GM12875 (cell line): Measurements from ENCODE around the gene L1CAM.

ENCODE experiments used
- H3K4me3 ChIP-seq: one replicate; pipeline ENCODE4 v1.5.1; 2011; ENCODE audit warnings: low read depth, low read length, control low read depth
- TF ChIP-seq, protein P1 (sequence below): IDR thresholded peaks from 2 replicates; pipeline ENCODE4 v1.5.1; 2011; ENCODE audit warnings: low read depth, mild to moderate bottlenecking, control low read depth, inconsistent platforms, low read length, moderate library complexity, borderline replicate concordance; ENCODE audit not compliant: insufficient read depth

Gene L1CAM

DNA sequence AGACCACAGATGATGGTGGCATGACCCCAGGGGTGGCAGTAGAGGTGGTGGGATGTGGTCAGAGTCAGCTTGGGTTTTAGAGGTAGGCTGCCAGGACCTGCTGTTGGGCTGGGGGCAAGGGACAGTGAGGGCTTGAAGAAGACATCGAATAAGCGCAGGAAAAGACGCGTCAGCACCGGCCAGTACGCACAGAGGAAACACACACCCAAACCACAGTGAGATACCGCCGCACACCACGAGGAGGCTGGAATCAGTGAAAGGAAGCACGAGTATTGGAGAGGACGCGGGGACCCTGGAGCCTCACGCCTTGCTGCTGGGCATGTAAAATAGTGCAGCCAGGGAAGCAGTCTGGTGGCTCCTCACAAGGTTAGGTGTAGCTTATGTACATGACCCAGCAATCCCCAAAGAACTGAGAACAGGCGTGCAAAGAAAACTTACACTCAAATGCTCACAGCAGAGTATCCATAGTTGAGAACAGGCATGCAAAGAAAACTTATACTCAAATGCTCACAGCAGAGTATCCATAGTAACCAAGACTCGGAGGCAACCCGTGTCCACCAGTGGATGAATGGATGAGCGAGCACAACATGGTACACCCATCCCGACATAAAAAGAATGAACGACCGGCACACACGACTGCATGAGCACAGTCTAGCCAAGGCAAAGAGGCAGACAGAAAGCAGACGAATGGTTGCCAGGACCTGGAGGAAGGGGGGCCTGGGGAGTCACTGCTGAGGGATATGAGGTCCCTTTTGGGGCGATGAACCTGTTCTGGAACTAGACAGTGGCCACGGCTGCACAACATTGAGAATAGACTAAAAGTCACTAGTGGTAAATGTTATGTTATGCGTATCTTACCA is 68.9 kb downstream of the L1CAM start:
- H3K4me3 ChIP-seq: no peak overlapping the region
- TF ChIP-seq, protein P1, sequence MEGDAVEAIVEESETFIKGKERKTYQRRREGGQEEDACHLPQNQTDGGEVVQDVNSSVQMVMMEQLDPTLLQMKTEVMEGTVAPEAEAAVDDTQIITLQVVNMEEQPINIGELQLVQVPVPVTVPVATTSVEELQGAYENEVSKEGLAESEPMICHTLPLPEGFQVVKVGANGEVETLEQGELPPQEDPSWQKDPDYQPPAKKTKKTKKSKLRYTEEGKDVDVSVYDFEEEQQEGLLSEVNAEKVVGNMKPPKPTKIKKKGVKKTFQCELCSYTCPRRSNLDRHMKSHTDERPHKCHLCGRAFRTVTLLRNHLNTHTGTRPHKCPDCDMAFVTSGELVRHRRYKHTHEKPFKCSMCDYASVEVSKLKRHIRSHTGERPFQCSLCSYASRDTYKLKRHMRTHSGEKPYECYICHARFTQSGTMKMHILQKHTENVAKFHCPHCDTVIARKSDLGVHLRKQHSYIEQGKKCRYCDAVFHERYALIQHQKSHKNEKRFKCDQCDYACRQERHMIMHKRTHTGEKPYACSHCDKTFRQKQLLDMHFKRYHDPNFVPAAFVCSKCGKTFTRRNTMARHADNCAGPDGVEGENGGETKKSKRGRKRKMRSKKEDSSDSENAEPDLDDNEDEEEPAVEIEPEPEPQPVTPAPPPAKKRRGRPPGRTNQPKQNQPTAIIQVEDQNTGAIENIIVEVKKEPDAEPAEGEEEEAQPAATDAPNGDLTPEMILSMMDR: no peak

DNA sequence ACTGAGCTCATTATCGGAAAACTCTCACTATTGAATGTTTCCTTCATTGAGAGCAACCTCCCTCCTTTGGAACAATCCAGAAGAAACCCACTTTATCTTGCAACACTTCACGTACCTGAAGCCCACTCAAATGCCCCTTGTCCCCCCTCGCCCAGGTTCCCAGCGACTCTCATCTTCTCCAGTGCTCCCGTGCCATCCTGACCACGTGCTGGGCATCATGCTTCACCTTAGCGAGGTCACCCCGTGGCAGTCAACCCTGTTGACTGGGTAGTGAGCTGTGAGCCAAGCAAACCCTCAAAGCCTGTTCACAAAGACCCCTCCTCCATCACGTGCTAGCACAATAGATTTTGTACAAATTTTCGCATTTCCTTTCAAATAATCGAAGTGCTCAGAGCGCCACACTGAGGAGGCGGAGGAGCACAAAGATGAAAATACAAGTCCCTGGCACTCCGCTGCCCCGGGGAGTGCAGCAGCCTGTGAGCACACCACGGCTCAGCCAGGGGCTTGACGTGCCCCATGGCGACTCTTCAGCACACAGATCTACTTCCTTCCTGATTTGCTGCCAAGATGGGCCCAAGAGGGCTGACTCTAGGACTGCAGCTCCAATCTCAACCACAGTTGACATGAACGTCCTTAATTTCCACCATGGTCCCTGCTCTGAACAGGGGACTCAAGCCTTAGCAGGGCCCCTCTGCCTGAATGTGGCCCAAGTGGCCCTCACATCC is 71.2 kb downstream of the L1CAM start:
- no peak overlapping the region for H3K4me3 ChIP-seq
- TF ChIP-seq, protein P1: no peak

DNA sequence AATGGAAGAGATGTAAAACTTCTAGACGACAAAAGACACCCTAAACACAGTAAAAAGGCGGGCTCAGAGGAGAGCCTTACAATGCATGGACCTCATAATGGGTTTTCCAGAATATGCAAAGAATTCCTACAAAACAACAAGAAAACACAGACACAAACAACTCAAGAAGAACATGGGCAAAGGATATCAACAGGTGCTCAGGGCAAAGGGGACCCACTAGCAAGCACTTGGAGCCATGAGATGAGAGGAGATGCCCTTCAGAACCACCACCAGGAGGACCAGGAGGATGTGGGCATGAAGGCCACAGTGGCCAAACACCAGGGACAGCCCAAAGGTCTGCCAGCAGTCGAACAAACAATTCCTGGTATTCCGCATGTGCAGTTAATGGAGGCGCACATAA is 72.8 kb downstream of the L1CAM start:
- TF ChIP-seq, protein P1: no peak
- H3K4me3 ChIP-seq: no peak overlapping the region

DNA sequence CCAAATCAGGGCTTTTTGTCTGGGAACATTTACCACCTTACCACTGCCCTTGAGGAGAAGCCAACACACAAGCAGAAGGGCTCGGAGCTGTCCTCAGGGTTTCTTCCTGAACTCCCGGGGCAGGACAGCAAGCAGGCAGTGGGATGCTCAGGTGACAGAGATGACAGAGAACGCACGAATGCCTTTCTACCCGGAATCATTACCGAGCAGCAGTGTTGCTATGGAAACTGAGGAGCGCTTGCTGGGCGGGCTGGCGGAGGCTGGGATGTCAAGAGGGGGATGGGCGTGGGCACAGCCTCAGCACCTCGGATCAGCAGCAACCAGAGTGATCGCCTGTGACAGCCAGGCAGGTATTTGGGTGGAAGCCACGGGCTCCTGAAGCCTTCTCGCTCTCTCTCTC is 73.8 kb downstream of the L1CAM start:
- no peak overlapping the region for H3K4me3 ChIP-seq
- TF ChIP-seq, protein P1: no peak
